Measurements from ENCODE around the gene RSPH10B.
"Not testable (repeated sequence)": the region's sequence is repeated elsewhere in the genome, so short reads cannot be mapped to it uniquely, and the experiment has no call there.

- TF ChIP-seq POLR2AphosphoS5 (IDR thresholded peaks at IDR 0.05; ENCODE audit: low read depth, low read length); POLR2A (IDR thresholded peaks at IDR 0.05; ENCODE audit: low read depth, low read length); TAF1 (IDR thresholded peaks at IDR 0.05; ENCODE audit: low read depth, low read length); SPI1 (IDR thresholded peaks at IDR 0.05; ENCODE audit: low read depth, low read length); PAX5 (IDR thresholded peaks at IDR 0.05; ENCODE audit: insufficient read depth, low read length, severe bottlenecking); POU2F2 (IDR thresholded peaks at IDR 0.05; ENCODE audit: low read depth, low read length): not testable (repeated sequence)
Measured at GRCh38 chr7:5884431-5884830, 86.1 kb downstream of the RSPH10B start.
